Embryonic facial prominence (tissue), 1 donor: ENCODE data around the gene DGKD.

ENCODE experiments used
- DNase-seq: peaks from one replicate; pipeline ENCODE4 v3.0.0-alpha.2; 2016; ENCODE audit errors: extremely low spot score

Gene DGKD

DNA sequence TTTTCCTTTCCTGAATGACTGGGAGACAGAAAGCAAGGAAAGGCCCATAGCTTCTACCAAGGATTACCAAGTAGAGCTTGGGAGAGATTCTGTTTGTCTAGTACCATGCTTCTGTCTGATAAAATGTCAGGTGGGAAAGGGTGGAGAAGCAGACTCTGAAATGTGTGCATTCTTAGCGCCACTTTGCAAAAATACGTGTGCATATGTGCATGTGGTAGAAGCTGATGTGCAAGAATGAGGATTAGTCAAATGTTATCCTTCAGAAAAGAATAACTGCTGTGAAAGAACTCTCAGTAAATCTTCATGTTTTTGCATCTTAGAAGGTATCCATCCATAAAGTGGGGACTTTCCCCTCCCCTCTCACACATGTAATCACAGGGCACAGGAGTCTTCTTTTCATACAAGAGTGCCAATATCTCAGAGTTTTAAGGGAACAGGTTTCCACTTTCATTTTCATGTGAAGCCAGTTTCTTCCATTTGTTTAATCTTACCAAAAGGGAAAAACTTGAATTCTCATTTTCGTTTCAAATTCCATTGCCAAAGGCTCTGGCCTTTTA is 15.4 kb upstream of the DGKD start:
- DNase-seq: no peak

DNA sequence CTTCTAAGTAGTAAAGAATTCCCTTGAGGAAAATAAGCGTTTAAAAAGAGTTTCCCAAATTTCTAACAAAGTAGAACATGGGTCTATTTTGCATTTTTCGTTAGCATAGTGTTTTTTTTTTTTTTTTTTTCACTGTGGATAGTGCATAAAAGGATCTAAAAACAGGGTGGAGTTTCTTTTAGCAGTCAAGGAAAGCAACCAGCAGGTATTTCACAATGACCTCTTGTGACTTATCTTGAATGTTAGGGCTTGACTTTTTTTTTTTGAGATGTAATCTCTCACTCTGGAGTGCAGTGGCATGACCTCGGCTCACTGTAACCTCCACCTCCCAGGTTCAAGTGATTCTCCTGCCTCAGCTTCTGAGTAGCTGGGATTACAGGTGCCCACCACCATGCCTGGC is 14.9 kb upstream of the DGKD start:
- DNase-seq: no peak

- DNase-seq: no peak
These were observed 13.0 kb upstream of the DGKD start for GRCh38 chr2:233341296-233341695.

DNA sequence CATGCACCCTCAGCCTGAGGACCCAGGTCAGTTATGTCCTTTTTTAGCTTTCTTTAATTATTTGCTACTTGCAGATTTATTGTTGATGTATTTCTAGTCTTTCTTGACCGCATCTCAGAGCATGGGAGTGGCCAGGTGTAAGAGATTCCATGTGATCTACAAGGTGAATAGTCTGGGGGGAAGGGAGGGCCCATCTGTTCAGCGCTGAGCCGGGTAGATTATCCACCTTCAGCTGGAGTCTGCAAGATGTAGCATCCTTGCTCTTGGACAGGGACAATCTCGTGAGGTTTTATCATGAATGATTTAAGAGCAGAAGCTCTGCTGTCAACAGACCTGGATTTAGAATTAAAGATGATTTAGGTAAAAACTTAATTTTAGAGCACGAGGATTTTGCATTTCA is 12.0 kb upstream of the DGKD start:
- no peak for DNase-seq

DNA sequence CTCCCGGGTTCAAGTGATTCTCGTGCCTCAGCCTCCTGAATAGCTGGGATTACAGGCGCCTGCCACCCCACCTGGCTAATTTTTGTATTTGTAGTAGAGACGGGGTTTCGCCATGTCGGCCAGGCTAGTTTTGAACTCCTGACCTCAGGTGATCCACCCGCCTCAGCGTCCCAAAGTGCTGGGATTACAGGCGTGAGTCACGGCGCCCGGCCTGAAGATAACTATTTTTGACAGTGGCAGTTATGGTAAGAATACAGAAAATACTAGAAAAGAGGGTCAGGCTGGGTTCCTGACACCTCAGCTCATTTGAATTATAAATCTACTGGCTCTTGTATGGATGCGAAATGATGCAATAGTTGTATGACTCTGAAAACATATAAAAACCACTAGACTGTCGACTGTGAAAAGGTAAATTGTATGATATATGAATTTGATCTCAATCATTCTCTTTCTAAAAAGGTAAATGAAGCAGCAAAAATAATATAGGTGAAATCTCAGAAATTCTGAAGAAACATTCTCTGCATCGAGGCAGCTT is 11.1 kb upstream of the DGKD start:
- no peak for DNase-seq

DNA sequence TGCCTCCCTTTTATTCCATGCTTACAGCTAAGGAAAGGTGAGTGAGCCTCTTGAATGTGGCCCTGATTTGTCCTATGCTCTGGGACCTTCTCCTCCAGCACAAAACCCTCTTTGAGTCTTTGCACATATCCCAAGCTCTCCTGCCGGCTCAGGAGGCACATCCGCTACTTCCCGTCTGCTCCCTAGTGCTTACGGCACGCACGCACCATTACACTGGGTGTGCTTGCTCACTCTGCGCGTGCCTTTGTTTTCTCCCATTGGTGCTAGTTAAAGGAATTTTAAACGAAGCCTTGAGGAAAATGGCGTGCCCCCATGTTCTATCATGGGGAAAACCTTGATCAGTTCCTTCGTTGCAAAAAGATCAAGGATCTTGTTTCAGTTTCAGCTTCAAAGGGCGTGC is 7.9 kb upstream of the DGKD start:
- DNase-seq: no peak

- no peak for DNase-seq
These were observed 7.4 kb upstream of the DGKD start for GRCh38 chr2:233346930-233347329.

GRCh38 chr2:233349005-233349998 is 5.0 kb upstream of the DGKD start:
- DNase-seq: no peak

DNA sequence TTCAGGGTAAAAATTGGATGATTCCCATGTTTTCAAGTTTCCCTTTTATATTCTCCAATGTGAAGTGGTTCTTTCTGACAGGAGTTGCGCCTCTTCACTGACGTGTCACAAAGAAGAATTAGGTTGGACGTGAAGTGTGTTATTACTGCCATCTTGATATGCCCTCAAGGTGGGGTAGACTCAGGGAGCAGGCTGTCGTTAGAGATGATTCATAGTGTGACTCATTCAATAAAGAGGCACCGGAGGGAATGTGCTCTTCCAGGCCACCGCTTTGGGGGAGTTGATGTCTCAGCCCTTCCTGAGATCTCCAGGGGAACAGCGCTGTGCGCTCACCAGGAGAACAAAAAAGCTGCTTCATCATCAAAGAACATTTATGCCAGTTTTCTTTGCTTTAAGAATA is 3.6 kb upstream of the DGKD start:
- DNase-seq: peak; percentile 16

GRCh38 chr2:233351423-233351822 is 2.9 kb upstream of the DGKD start:
- DNase-seq: no peak

DNA sequence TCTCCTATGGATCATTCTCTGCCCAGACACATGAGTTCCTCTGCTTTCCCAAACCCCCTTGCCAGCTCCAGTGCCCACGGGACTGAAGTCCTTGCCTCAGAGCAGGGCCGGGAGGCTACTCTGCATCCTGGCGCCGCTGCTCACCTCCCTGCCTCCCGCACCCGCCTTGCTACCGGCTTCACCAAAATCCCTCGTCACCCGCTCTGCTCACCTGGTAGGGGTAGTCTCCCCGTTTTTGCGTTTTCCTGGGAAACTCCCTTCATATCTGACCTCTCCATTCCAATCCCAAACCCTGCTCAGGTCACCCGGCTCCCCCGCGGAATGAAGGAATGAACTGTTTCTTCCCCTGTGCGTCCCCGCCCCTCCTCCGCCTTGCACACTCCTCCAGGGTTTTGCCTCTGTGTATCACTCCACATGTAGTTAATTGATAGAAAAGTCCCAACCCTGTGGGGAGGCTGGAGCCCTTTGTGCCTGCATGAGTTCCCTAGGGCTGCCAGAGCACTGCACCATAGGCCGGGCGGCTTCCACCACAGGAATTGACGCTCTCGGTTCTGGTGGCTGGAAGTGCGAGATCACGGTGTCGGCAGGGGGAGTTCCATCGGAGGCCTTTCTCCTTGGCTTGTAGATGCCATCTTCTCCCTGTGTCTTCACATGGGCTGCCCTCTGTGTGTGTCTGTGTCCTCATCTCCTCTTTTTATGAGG is 2.0 kb upstream of the DGKD start:
- DNase-seq: no peak

- DNase-seq: no peak
These were observed 1.1 kb upstream of the DGKD start for GRCh38 chr2:233353101-233353768.

DNA sequence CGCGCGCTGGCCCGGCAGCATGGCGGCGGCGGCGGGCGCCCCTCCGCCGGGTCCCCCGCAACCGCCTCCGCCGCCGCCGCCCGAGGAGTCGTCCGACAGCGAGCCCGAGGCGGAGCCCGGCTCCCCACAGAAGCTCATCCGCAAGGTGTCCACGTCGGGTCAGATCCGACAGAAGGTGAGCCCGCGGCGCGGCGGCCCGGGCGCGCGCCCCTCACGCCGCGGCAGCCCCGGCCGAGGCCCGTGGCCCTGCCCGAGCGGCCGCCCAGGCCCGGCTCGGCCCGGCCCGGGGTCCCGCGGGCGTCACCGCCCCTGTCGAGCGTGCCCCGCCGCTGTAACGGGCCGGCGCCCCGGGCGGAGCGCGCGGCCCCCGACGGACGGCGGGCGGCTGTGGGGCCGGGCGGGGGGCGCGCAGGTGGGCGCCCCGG is 218 bp downstream of the DGKD start:
- DNase-seq: no peak

- no peak for DNase-seq
These were observed 779 bp downstream of the DGKD start for GRCh38 chr2:233354971-233355574.

DNA sequence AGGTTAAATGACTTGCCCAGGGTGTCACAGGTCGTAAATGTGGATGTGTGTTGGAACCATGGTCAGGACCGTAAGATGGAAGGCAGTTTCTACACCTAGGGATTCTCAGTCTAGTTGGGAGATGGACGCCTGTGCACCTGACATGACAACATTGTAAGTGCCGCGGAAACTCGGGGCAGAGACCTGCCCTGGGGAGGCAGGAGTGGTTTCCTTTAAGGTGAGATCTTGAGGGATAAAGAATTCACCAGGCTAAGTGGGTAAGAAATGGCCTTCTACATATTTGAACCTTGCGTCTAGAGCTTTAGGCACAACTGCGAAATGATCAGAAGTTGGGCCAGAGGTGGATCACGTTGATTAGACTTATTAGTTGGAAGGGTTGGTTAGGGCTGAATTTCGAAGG is 1.6 kb downstream of the DGKD start:
- no peak for DNase-seq

DNA sequence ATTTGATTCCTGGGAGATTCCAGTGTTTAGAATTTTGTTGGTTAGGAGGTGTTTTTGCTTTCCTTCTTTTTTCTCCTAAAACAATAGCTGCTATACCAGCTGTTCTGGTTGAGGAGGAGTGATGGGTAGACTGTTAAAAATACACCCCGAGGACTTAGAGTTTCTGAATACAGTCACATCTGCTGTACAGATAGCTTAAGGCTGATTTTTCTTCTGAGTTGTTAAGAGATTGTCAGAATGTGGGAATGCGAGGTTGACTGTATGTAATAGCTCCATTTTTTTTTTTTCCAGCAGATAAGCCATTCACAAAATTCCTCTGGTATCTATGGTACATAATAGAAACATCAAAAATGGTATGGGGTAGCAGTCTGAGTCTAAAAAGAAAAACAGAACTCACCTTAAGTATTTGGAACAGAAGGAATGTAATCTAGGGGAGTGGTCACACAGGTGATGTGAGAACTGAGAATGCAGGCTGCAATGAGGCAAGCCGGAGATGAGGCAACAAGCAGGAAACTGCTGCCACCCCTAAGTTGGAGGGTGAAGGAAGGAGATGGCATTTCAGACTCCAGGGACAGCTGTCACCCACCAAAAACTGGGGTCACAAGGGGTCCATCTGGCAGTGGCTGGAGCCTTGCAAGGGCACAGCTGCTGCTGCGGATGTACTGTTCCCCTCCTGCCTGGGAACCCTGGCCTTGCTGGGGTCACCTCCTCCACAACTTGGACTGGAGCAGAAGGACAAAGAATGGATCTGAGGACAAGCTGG is 2.4 kb downstream of the DGKD start:
- no peak for DNase-seq

DNA sequence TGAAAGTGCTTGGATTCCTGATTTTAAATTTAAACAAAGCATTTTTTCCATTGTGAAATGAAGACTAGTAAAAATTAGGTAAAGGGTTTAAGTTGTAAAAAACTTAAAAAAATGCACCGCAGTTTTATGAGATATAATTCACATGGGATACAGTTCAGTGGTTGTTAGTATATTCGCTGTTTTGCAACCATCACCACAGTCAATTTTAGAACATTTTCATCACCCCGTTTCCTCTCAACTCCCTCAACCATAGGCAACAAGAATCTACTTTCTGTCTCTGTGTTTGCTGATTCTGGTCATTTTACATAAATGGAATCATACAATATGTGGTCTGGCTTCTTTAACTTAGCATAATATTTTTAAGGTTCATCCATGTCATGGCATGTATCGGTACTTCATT is 4.0 kb downstream of the DGKD start:
- no peak for DNase-seq

- DNase-seq: no peak
These were observed 4.7 kb downstream of the DGKD start for GRCh38 chr2:233358947-233359346.

- no peak for DNase-seq
These were observed 5.5 kb downstream of the DGKD start for GRCh38 chr2:233359823-233360222.

GRCh38 chr2:233360771-233361176 is 6.5 kb downstream of the DGKD start:
- DNase-seq: no peak

DNA sequence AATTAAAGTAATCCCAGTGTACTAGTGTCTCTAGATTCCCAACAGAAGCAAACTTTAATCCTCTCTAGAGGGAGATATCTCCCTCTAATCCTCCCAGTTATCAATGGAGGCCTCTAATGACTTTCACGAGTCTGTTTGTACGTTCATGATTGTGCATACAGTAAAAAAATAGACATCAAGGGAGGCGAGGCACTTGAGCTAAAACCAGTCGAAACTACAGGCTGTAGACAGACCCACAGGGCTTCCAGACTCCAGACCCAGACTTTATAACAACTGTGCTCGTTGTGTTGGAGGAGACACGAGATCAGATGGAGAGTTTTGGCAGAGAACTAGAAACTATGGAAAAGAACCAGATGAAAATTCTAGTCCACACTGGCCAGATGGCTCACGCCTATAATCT is 7.0 kb downstream of the DGKD start:
- no peak for DNase-seq
